H1 (cell line): ENCODE results near the gene TERF2IP. TPM values are rescaled to one million over a fixed set of nuclear protein-coding genes. Genes with fewer than 3 reads are reported as not detected.

Source experiments
- CTCF ChIA-PET: fragments of 300-600 bp; sonication (Branson Sonifier 250); formaldehyde crosslinking; loops from one replicate; lab custom pipeline; 2021; ENCODE audit not compliant: partially characterized antibody; lab: Charles Lee
- POLR2A ChIA-PET: fragments of 300-600 bp; sonication (Branson Sonifier 250); formaldehyde crosslinking; loops from one replicate; lab custom pipeline; 2021; ENCODE audit warnings: inconsistent platforms; ENCODE audit not compliant: partially characterized antibody; lab: Charles Lee
- DNase-seq, 2 experiments: peaks; one replicate each; pipeline versions ENCODE4 v3.0.0 to v3.0.0-alpha.2; 2010 to 2022; ENCODE audit warnings: low spot score in 2 of 2, low read depth in 1 of 2, mixed read lengths in 1 of 2
- FAIRE-seq: peaks from 2 replicates; lab custom pipeline; 2011; peaks lifted over from hg19 to GRCh38; lab: Jason Lieb, UNC
- H2AFZ ChIP-seq: 2 replicates; pipeline ENCODE4 v1.8.1; 2012; ENCODE audit warnings: low read length, inconsistent platforms
- H2AK5ac ChIP-seq: 2 replicates; pipeline ENCODE4 v1.6.1; 2013; ENCODE audit warnings: low read depth, low read length
- H2BK120ac ChIP-seq: replicated peaks from 2 replicates; pipeline ENCODE3; 2013; ENCODE audit warnings: low read depth, low read length, inconsistent platforms
- H2BK12ac ChIP-seq: 2 replicates; pipeline ENCODE4 v1.6.1; 2013; ENCODE audit warnings: low read depth, low read length
- H2BK15ac ChIP-seq: 2 replicates; pipeline ENCODE4 v1.6.1; 2013; ENCODE audit warnings: low read length
- H2BK20ac ChIP-seq: 2 replicates; pipeline ENCODE4 v1.6.1; 2013; ENCODE audit warnings: low read length
- H2BK5ac ChIP-seq: 2 replicates; pipeline ENCODE4 v1.6.1; 2013; ENCODE audit warnings: low read depth, low read length
- H3K14ac ChIP-seq: 2 replicates; pipeline ENCODE4 v1.6.1; 2013; ENCODE audit warnings: inconsistent platforms; ENCODE audit not compliant: insufficient read length
- H3K18ac ChIP-seq: 2 replicates; pipeline ENCODE4 v1.6.1; 2013; ENCODE audit warnings: low read length; ENCODE audit errors: extremely low read depth
- H3K23ac ChIP-seq: 2 replicates; pipeline ENCODE4 v1.6.1; 2013; ENCODE audit warnings: inconsistent platforms; ENCODE audit not compliant: insufficient read length
- H3K23me2 ChIP-seq: 2 replicates; pipeline ENCODE4 v1.6.1; 2013; ENCODE audit warnings: low read depth, low read length
- H3K27ac ChIP-seq: 2 replicates; pipeline ENCODE4 v1.6.1; 2011; ENCODE audit warnings: low read depth, low read length, inconsistent platforms
- H3K27me3 ChIP-seq, 4 experiments: replicated peaks in 1 of 4; 1 replicate in 1 of 4; 2 replicates in 3 of 4; pipeline versions ENCODE4 v1.6.1 to v1.8.1; 2011 to 2013; ENCODE audit warnings: low read length in 3 of 4, mild to moderate bottlenecking in 3 of 4, inconsistent platforms in 2 of 4, mixed read lengths in 2 of 4, moderate library complexity in 1 of 4; ENCODE audit not compliant: control insufficient read depth in 3 of 4, insufficient read depth in 3 of 4; ENCODE audit errors: extremely low read depth in 1 of 4
- H3K36me3 ChIP-seq, 4 experiments: 2 replicates each; pipeline versions ENCODE4 v1.6.1 to v1.8.1; 2011 to 2013; ENCODE audit warnings: mild to moderate bottlenecking in 4 of 4, low read length in 3 of 4, moderate library complexity in 2 of 4, control low read depth in 1 of 4, inconsistent platforms in 1 of 4; ENCODE audit not compliant: insufficient read depth in 4 of 4, control insufficient read depth in 2 of 4
- H3K4ac ChIP-seq: replicated peaks from 2 replicates; pipeline ENCODE3; 2013; ENCODE audit warnings: low read length, low read depth, mixed read lengths, inconsistent platforms; ENCODE audit not compliant: insufficient read length
- H3K4me1 ChIP-seq, 4 experiments: replicated peaks in 1 of 4; 1 replicate in 1 of 4; 2 replicates in 3 of 4; pipeline versions ENCODE4 v1.6.1 to v1.8.1; 2011 to 2013; ENCODE audit warnings: low read length in 3 of 4, inconsistent platforms in 2 of 4, mixed read lengths in 1 of 4; ENCODE audit not compliant: insufficient read depth in 4 of 4, control insufficient read depth in 3 of 4
- H3K4me2 ChIP-seq, 2 experiments: 2 replicates each; pipeline versions ENCODE4 v1.6.1 to v1.8.1; 2011 to 2013; ENCODE audit warnings: low read depth in 2 of 2, low read length in 2 of 2, control low read depth in 1 of 2, inconsistent platforms in 1 of 2, mild to moderate bottlenecking in 1 of 2; ENCODE audit not compliant: insufficient read depth in 1 of 2
- H3K4me3 ChIP-seq, 4 experiments: fragments of 200-600, 300-600 bp in 1 of 4; sonication (generic), shearing (Covaris generic), sonication (Bioruptor Twin) in 1 of 4; 2 replicates each; pipeline versions ENCODE4 v1.5.1 to v1.8.1; 2011 to 2016; ENCODE audit warnings: low read length in 4 of 4, low read depth in 3 of 4, control low read depth in 2 of 4, inconsistent platforms in 2 of 4, mild to moderate bottlenecking in 2 of 4, mixed read lengths in 1 of 4, moderate library complexity in 1 of 4; ENCODE audit not compliant: insufficient read depth in 2 of 4; ENCODE audit errors: extremely low read depth in 1 of 4
- H3K56ac ChIP-seq: replicated peaks from 2 replicates; pipeline ENCODE3; 2013; ENCODE audit warnings: low read depth, mild to moderate bottlenecking, mixed read lengths, low read length, inconsistent platforms; ENCODE audit not compliant: insufficient read length
- H3K79me1 ChIP-seq: 2 replicates; pipeline ENCODE4 v1.6.1; 2013; ENCODE audit warnings: low read depth, low read length, control low read depth
- H3K79me2 ChIP-seq, 2 experiments: 2 replicates each; pipeline versions ENCODE4 v1.6.1 to v1.8.1; 2012 to 2013; ENCODE audit warnings: low read length in 2 of 2, mild to moderate bottlenecking in 2 of 2, inconsistent platforms in 1 of 2; ENCODE audit not compliant: insufficient read depth in 2 of 2, control insufficient read depth in 1 of 2
- H3K9ac ChIP-seq, 4 experiments: replicated peaks in 1 of 4; 1 replicate in 1 of 4; 2 replicates in 3 of 4; pipeline versions ENCODE4 v1.6.1 to v1.8.1; 2011 to 2013; ENCODE audit warnings: low read depth in 3 of 4, low read length in 3 of 4, control low read depth in 2 of 4, mild to moderate bottlenecking in 2 of 4, moderate library complexity in 2 of 4, inconsistent platforms in 1 of 4; ENCODE audit errors: extremely low read depth in 1 of 4
- H3K9me3 ChIP-seq, 2 experiments: 2 replicates each; pipeline versions ENCODE4 v1.6.1 to v1.8.1; 2012 to 2013; ENCODE audit warnings: mild to moderate bottlenecking in 2 of 2, moderate library complexity in 2 of 2, control low read depth in 1 of 2, inconsistent platforms in 1 of 2, low read depth in 1 of 2, low read length in 1 of 2, mixed read lengths in 1 of 2; ENCODE audit not compliant: insufficient read depth in 2 of 2
- H4K20me1 ChIP-seq, 2 experiments: replicated peaks in 1 of 2; 2 replicates each; pipeline versions ENCODE3 to v1.8.1; 2011 to 2013; ENCODE audit warnings: inconsistent platforms in 2 of 2, low read length in 2 of 2, mild to moderate bottlenecking in 1 of 2; ENCODE audit not compliant: insufficient read depth in 2 of 2, control insufficient read depth in 1 of 2
- H4K5ac ChIP-seq: 2 replicates; pipeline ENCODE4 v1.6.1; 2013; ENCODE audit warnings: low read length, low read depth, mixed read lengths, inconsistent platforms; ENCODE audit not compliant: insufficient read length
- H4K8ac ChIP-seq: 2 replicates; pipeline ENCODE4 v1.8.0; 2013; ENCODE audit warnings: mild to moderate bottlenecking, moderate library complexity, low read length, inconsistent platforms; ENCODE audit not compliant: insufficient read depth; ENCODE audit errors: extremely low read depth
- H4K91ac ChIP-seq: replicated peaks from 2 replicates; pipeline ENCODE3; 2013; ENCODE audit warnings: low read length, mixed read lengths, inconsistent platforms; ENCODE audit not compliant: insufficient read length
- CREB1 ChIP-seq: IDR thresholded peaks from 2 replicates; pipeline ENCODE4 v1.6.1; 2012; ENCODE audit warnings: inconsistent platforms
- EZH2 ChIP-seq: fragments of 200-600 bp; sonication (generic); IDR thresholded peaks from 2 replicates; pipeline ENCODE4 v1.7.1; 2012; ENCODE audit warnings: low read depth, mild to moderate bottlenecking, moderate library complexity, low read length, inconsistent platforms; ENCODE audit not compliant: severe bottlenecking
- FOSL1 ChIP-seq: IDR thresholded peaks from 2 replicates; pipeline ENCODE4 v1.6.1; 2011; ENCODE audit warnings: mild to moderate bottlenecking, low read depth, low read length, moderate library complexity; ENCODE audit not compliant: insufficient read depth
- GABPA ChIP-seq: IDR thresholded peaks from 2 replicates; pipeline ENCODE4 v1.6.1; 2011; ENCODE audit warnings: mild to moderate bottlenecking, low read length, moderate library complexity, borderline replicate concordance; ENCODE audit not compliant: insufficient read depth
- HDAC2 ChIP-seq, 2 experiments: fragments of 300-600 bp in 1 of 2; sonication (generic) in 1 of 2; IDR thresholded peaks; 2 replicates each; pipeline ENCODE4 v1.6.1; 2011 to 2012; ENCODE audit warnings: low read depth in 2 of 2, low read length in 2 of 2, mild to moderate bottlenecking in 2 of 2, moderate library complexity in 2 of 2, borderline replicate concordance in 1 of 2, inconsistent platforms in 1 of 2
- PHF8 ChIP-seq: fragments of 200-600 bp; sonication (generic); conservative IDR thresholded peaks from 2 replicates; pipeline ENCODE4 v1.7.1; 2012; ENCODE audit warnings: low read depth, mild to moderate bottlenecking, inconsistent platforms, low read length, moderate library complexity
- RAD21 ChIP-seq, 2 experiments: IDR thresholded peaks in 1 of 2; conservative IDR thresholded peaks in 1 of 2; 2 replicates each; pipeline ENCODE4 v1.6.1; 2011; ENCODE audit warnings: low read depth in 2 of 2, low read length in 2 of 2, improper control_type of control experiment in 1 of 2, inconsistent platforms in 1 of 2, mild to moderate bottlenecking in 1 of 2, moderate library complexity in 1 of 2
- ZNF274 ChIP-seq: IDR thresholded peaks from 2 replicates; pipeline ENCODE4 v1.7.0; 2012; ENCODE audit warnings: low read length, borderline replicate concordance; ENCODE audit errors: extremely low read depth
- WGBS, 2 experiments: shearing (Covaris generic) in 1 of 2; methylation state at CpG; one replicate each; pipeline versions ENCODE4 v1.1.6 to v1.1.7; 2013 to 2015; ENCODE audit warnings: low lambda C conversion rate in 2 of 2, mixed read lengths in 2 of 2, inconsistent platforms in 1 of 2, low coverage in 1 of 2, missing lambda C conversion rate in 1 of 2; ENCODE audit not compliant: insufficient replicate concordance in 2 of 2, insufficient coverage in 1 of 2, insufficient read length in 1 of 2; ENCODE audit errors: extremely low coverage in 1 of 2, missing lambda C conversion rate in 1 of 2; 5-methylcytosine and 5-hydroxymethylcytosine counted together
- polyA plus RNA-seq, 7 experiments: library from polyadenylated mRNA; depleted of rRNA in 3 of 7; stranded (reverse) in 5 of 7; unstranded in 2 of 7; fragments of >200 nt in 5 of 7; fragments of 200-250 nt in 2 of 7; gene quantifications; 1 replicate in 5 of 7; 2 replicates in 1 of 7; 4 replicates in 1 of 7; pipeline versions ENCODE4 v1.2.1 to v1.2.3, GENCODE V29; 2011 to 2013; ENCODE audit warnings: missing spikeins in 2 of 7, mixed read lengths in 2 of 7
- total RNA-seq: library from RNA; stranded (reverse); fragmentation: NEBNext Ultra II Directional; extraction: Animal tissue kit (Norgen Biotek cat#: 25700); gene quantifications from 2 replicates; pipeline ENCODE4 v1.2.1, GENCODE V29; 2021
- TF ChIP-seq, protein P1 (sequence below), 3 experiments: IDR thresholded peaks; 1 replicate in 2 of 3; 2 replicates in 1 of 3; pipeline versions ENCODE4 v1.5.1 to v1.6.1; 2011; ENCODE audit warnings: low read length in 3 of 3, mild to moderate bottlenecking in 3 of 3, inconsistent platforms in 2 of 3, low read depth in 1 of 3, moderate library complexity in 1 of 3; ENCODE audit not compliant: insufficient read depth in 1 of 3; ENCODE audit errors: control extremely low read depth in 1 of 3

TERF2IP gene
- total and polyA plus RNA-seq, 2 of the 8 experiments (the other 6 are each of a cell fraction or from before 2014, with no cell fraction given): 5.5 to 15.1 TPM

DNA sequence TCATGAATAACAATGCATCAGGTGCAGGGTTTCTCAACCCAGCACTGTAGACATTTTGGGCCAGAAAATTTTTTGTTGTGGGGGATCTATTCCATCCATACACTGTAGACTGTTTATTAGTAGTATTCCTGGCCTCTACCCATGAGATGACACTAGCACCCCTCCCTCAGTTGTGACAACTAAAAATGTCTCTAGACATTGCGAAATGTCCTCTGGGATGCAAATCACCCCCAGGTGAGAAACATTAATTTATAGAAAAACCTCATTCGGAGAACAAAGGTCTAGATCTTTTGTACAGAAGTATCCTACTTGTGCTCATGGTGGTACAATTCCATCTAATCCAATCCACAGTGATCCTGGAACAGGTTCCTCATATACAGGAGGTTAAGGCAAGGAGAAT is 28.8 kb upstream of the TERF2IP start:
- 95% methylated on average over 2 of the region's 2 CpGs; no CpG with 5 or more reads in 1 of the 2 experiments for WGBS, 2 experiments
- FAIRE-seq: no peak
- CTCF ChIA-PET: interaction anchor here (0.6 to 4.3 kb wide), 4 partner anchors 12 to 1555 kb away, joined by 3 to 22 read pairs (median 12); no protein-coding TSS in a partner anchor
- no peak for TF ChIP-seq EZH2
- no peak for TF ChIP-seq GABPA
- TF ChIP-seq, protein P1, sequence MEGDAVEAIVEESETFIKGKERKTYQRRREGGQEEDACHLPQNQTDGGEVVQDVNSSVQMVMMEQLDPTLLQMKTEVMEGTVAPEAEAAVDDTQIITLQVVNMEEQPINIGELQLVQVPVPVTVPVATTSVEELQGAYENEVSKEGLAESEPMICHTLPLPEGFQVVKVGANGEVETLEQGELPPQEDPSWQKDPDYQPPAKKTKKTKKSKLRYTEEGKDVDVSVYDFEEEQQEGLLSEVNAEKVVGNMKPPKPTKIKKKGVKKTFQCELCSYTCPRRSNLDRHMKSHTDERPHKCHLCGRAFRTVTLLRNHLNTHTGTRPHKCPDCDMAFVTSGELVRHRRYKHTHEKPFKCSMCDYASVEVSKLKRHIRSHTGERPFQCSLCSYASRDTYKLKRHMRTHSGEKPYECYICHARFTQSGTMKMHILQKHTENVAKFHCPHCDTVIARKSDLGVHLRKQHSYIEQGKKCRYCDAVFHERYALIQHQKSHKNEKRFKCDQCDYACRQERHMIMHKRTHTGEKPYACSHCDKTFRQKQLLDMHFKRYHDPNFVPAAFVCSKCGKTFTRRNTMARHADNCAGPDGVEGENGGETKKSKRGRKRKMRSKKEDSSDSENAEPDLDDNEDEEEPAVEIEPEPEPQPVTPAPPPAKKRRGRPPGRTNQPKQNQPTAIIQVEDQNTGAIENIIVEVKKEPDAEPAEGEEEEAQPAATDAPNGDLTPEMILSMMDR (IDR thresholded peaks at IDR 0.05; ENCODE audit: control extremely low read depth in 1 of 3, insufficient read depth in 1 of 3, low read depth in 1 of 3, low read length in 3 of 3): no peak
- no peak for TF ChIP-seq ZNF274
- no peak for TF ChIP-seq CREB1
- TF ChIP-seq HDAC2 (IDR thresholded peaks at IDR 0.05; ENCODE audit: borderline replicate concordance in 1 of 2, low read depth in 2 of 2, low read length in 2 of 2): no peak
- TF ChIP-seq FOSL1: no peak
- no peak for TF ChIP-seq RAD21 (IDR thresholded peaks at IDR 0.05 in 1 of 2, conservative IDR thresholded peaks at IDR 0.05 in 1 of 2; ENCODE audit: low read depth in 2 of 2, low read length in 2 of 2)
- TF ChIP-seq PHF8: no peak

More for the DNA sequence above, 28.8 kb upstream of the TERF2IP start:
- Histone ChIP-seq H3K27ac (no peak overlapping the region), H3K4me3 (no peak overlapping the region), H4K8ac (no peak overlapping the region), H3K36me3 (peaks cover 5 to 55% (median 33%) of the 10 kb centered on the region in 4 experiments), H4K91ac (no peak overlapping the region), H2BK120ac (no peak overlapping the region), H3K18ac (no peak overlapping the region), H3K27me3 (no peaks in the 10 kb centered on the region), H2BK15ac (no peak overlapping the region), H3K14ac (no peak overlapping the region), H3K4ac (no peak overlapping the region), H4K5ac (no peak overlapping the region), H2AK5ac (no peak overlapping the region), H2BK5ac (no peak overlapping the region), H3K9ac (no peak overlapping the region), H3K9me3 (no peaks in the 10 kb centered on the region), H3K56ac (no peak overlapping the region), H4K20me1 (peaks cover 0 to 2% of the 10 kb centered on the region in 2 experiments), H3K4me1 (peaks cover 0 to 9% (median 4%) of the 10 kb centered on the region in 4 experiments; a peak in 5 of 7 replicates), H2BK20ac (no peak overlapping the region), H3K79me1 (no peaks in the 10 kb centered on the region; the same call in 1 of the 2 replicates), H2BK12ac (no peak overlapping the region), H3K79me2 (peaks cover 0 to 6% of the 10 kb centered on the region in 2 experiments; a peak in 1 of 4 replicates), H3K23me2 (peaks cover 6% of the 10 kb centered on the region), H2AFZ (no peak overlapping the region), H3K4me2 (no peak overlapping the region), H3K23ac (no peak overlapping the region)
- DNase-seq: no peak
- POLR2A ChIA-PET: interaction anchor here (0.6 to 1.2 kb wide), 3 partner anchors 8 to 66 kb away, joined by 3 to 4 read pairs (median 3); no protein-coding TSS in a partner anchor
